ENCODE data around the gene ATG16L2. TPM values are rescaled to one million over a fixed set of nuclear protein-coding genes. Genes with fewer than 3 reads are reported as not detected.

The ATG16L2 gene
- total RNA-seq, 2 experiments from 2014 or later: 58.3 to 61.6 TPM

DNA sequence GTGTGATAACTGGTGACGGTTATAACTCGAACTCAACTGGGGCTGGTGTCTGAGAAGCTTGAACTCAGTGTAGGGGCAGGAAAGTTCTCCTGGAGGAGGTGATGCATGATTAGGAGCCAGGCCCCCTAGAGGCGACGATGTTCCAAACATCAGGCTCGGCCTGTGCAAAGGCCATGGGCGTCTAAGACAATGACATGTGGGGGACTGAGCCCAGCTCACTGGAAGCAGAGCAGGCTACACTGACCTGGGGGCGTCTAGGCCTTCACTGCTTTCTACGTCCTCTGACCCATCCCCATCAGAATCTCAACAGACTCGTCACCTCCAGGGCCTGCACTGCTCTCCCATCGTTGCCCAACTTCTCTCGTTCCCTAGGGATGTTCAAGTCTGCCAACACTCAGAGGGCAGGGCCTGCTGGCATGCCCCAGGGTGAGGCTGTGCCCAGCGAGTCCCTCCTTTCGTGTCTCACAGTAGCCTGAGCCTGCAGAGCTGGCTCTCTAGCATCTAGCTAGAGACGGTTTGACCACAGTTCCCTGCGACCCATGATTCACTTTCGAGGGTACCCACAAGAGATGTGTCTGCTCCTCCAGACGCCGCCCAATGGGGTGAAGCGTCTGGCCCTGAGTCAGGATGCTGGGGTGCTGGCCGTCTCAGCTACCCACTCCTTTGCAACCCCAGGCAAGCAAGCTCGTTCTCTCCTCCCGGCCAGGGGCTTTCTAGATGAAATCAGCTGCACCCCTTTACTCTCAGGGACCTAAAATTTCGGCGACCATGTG, 1.1 kb upstream of the ATG16L2 start:
- Histone ChIP-seq H3K9me3 (ENCODE audit: control insufficient read depth in 1 of 2, insufficient read depth in 1 of 2, low read length in 2 of 2) (no peaks in the 10 kb centered on the region), H3K4me3 (ENCODE audit: low read length) (peak overlapping the region; percentile 96), H3K4me1 (ENCODE audit: insufficient read depth, low read length) (peaks cover 38% of the 10 kb centered on the region), H3K27ac (ENCODE audit: low read depth in 1 of 2, low read length in 2 of 2) (peak overlapping the region; percentile 97 to 100), H3K27me3 (ENCODE audit: control insufficient read depth in 1 of 2, insufficient read depth in 2 of 2, low read length in 2 of 2) (no peaks in the 10 kb centered on the region), H3K36me3 (ENCODE audit: insufficient read depth, low read length) (peaks cover 25% of the 10 kb centered on the region)
- intact Hi-C loops (cut with DNase I, micrococcal nuclease): loop anchor here (1.0 to 10.0 kb wide), 9 partner anchors 19 to 888 kb away; partner anchors contain the start of genes CLPB (in 1 of the 2), FCHSD2 (in 1 of the 2), INPPL1 (in 1 of the 2) and RNF121 (in 1 of the 2)
- H3K27me3 Mint-ChIP-seq: no peaks in the 10 kb centered on the region
- H3K9me3 Mint-ChIP-seq: no peaks in the 10 kb centered on the region
- CTCF ChIA-PET: interaction anchor here (1.0 to 1.9 kb wide), 8 partner anchors 10 to 91 kb away, joined by 3 to 28 read pairs (median 4); partner anchors contain the start of gene STARD10
- DNase-seq (peak; percentile 26 to 84 (median 48)), ATAC-seq (ENCODE audit: poor library complexity) (peak; percentile 11)
- POLR2A ChIA-PET: interaction anchor here (0.7 to 3.3 kb wide), 6 partner anchors 10 to 329 kb away, joined by 3 to 13 read pairs (median 4); partner anchors contain the start of genes FCHSD2 and STARD10
- peak overlapping the region; percentile 97 for H3K27ac Mint-ChIP-seq
- TF ChIP-seq, protein P1, sequence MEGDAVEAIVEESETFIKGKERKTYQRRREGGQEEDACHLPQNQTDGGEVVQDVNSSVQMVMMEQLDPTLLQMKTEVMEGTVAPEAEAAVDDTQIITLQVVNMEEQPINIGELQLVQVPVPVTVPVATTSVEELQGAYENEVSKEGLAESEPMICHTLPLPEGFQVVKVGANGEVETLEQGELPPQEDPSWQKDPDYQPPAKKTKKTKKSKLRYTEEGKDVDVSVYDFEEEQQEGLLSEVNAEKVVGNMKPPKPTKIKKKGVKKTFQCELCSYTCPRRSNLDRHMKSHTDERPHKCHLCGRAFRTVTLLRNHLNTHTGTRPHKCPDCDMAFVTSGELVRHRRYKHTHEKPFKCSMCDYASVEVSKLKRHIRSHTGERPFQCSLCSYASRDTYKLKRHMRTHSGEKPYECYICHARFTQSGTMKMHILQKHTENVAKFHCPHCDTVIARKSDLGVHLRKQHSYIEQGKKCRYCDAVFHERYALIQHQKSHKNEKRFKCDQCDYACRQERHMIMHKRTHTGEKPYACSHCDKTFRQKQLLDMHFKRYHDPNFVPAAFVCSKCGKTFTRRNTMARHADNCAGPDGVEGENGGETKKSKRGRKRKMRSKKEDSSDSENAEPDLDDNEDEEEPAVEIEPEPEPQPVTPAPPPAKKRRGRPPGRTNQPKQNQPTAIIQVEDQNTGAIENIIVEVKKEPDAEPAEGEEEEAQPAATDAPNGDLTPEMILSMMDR (IDR thresholded peaks at IDR 0.05): peak; percentile 62
- H3K36me3 Mint-ChIP-seq (ENCODE audit: low read depth): peaks cover 54% of the 10 kb centered on the region
- H3K4me1 Mint-ChIP-seq (ENCODE audit: low read depth): peaks cover 56% of the 10 kb centered on the region
- peak overlapping the region; percentile 97 for H3K4me3 Mint-ChIP-seq

- Histone ChIP-seq H3K9me3 (ENCODE audit: control insufficient read depth in 1 of 2, insufficient read depth in 1 of 2, low read length in 2 of 2) (no peaks in the 10 kb centered on the region), H3K27me3 (ENCODE audit: control insufficient read depth in 1 of 2, insufficient read depth in 2 of 2, low read length in 2 of 2) (no peaks in the 10 kb centered on the region), H3K27ac (ENCODE audit: low read depth in 1 of 2, low read length in 2 of 2) (peak overlapping the region; percentile 97 to 100), H3K4me1 (ENCODE audit: insufficient read depth, low read length) (peaks cover 38% of the 10 kb centered on the region), H3K36me3 (ENCODE audit: insufficient read depth, low read length) (peaks cover 32% of the 10 kb centered on the region), H3K4me3 (ENCODE audit: low read length) (peak overlapping the region; percentile 96)
- Mint-ChIP-seq H3K4me3 (peak overlapping the region; percentile 97), H3K27ac (peak overlapping the region; percentile 97), H3K27me3 (no peaks in the 10 kb centered on the region), H3K36me3 (ENCODE audit: low read depth) (peaks cover 56% of the 10 kb centered on the region), H3K4me1 (ENCODE audit: low read depth) (peaks cover 57% of the 10 kb centered on the region), H3K9me3 (no peaks in the 10 kb centered on the region)
- ATAC-seq (ENCODE audit: poor library complexity) (peak; percentile 68), DNase-seq (peak in 5 of 14 experiments; percentile 71 to 91 (median 84))
- intact Hi-C loops (cut with DNase I, micrococcal nuclease): loop anchor here (1.0 to 10.0 kb wide), 10 partner anchors 20 to 889 kb away; partner anchors contain the start of genes STARD10 (in 2 of the 2), ARAP1 (in 1 of the 2), CLPB (in 1 of the 2) and FCHSD2 (in 1 of the 2)
- POLR2A ChIA-PET: interaction anchor here (0.7 to 3.3 kb wide), 6 partner anchors 9 to 329 kb away, joined by 3 to 13 read pairs (median 4); partner anchors contain the start of genes FCHSD2 and STARD10
- TF ChIP-seq, protein P1 (IDR thresholded peaks at IDR 0.05): no peak
- CTCF ChIA-PET: interaction anchor here (1.0 to 1.9 kb wide), 7 partner anchors 20 to 92 kb away, joined by 3 to 28 read pairs (median 4); partner anchors contain the start of gene STARD10
These were observed 398 bp upstream of the ATG16L2 start for GRCh38 chr11:72813740-72814285.

- POLR2A ChIA-PET: interaction anchor here (0.6 to 2.0 kb wide), 7 partner anchors 13 to 93 kb away, joined by 3 to 13 read pairs (median 5); partner anchors contain the start of gene STARD10
- no peak for DNase-seq
- peak overlapping the region; percentile 96 for H3K4me3 ChIP-seq (ENCODE audit: low read length)
- intact Hi-C loops (cut with DNase I, micrococcal nuclease): loop anchor here in 1 of 2 experiments (10.0 kb wide), 3 partner anchors 380 to 890 kb away; partner anchors contain the start of genes CLPB, INPPL1, RNF121 and XNDC1N
- Mint-ChIP-seq H3K9me3 (no peaks in the 10 kb centered on the region), H3K4me1 (ENCODE audit: low read depth) (peaks cover 58% of the 10 kb centered on the region), H3K4me3 (peak overlapping the region; percentile 99), H3K27ac (peak overlapping the region; percentile 97), H3K36me3 (ENCODE audit: low read depth) (peaks cover 66% of the 10 kb centered on the region), H3K27me3 (no peaks in the 10 kb centered on the region)
- peak overlapping the region; percentile 97 to 100 for H3K27ac ChIP-seq (ENCODE audit: low read depth in 1 of 2, low read length in 2 of 2)
- no peaks in the 10 kb centered on the region for H3K9me3 ChIP-seq (ENCODE audit: control insufficient read depth in 1 of 2, insufficient read depth in 1 of 2, low read length in 2 of 2)
- no peaks in the 10 kb centered on the region for H3K27me3 ChIP-seq (ENCODE audit: control insufficient read depth in 1 of 2, insufficient read depth in 2 of 2, low read length in 2 of 2)
- peaks cover 38% of the 10 kb centered on the region for H3K4me1 ChIP-seq (ENCODE audit: insufficient read depth, low read length)
- no peak for ATAC-seq (ENCODE audit: poor library complexity)
- CTCF ChIA-PET: interaction anchor here (0.9 to 2.7 kb wide), 4 partner anchors 17 to 90 kb away, joined by 3 to 12 read pairs (median 6); partner anchors contain the start of gene STARD10
- peaks cover 35% of the 10 kb centered on the region for H3K36me3 ChIP-seq (ENCODE audit: insufficient read depth, low read length)
- TF ChIP-seq, protein P1 (IDR thresholded peaks at IDR 0.05): no peak
These were observed 953 bp downstream of the ATG16L2 start for GRCh38 chr11:72815110-72815618.
